H1 (cell line): ENCODE measurements around the gene HSH2D. TPM values are rescaled to one million over a fixed set of nuclear protein-coding genes. Genes with fewer than 3 reads are reported as not detected.

Experiments used
- polyA plus RNA-seq, 7 experiments: library from polyadenylated mRNA; depleted of rRNA in 3 of 7; stranded (reverse) in 5 of 7; unstranded in 2 of 7; fragments of >200 nt in 5 of 7; fragments of 200-250 nt in 2 of 7; gene quantifications; 1 replicate in 5 of 7; 2 replicates in 1 of 7; 4 replicates in 1 of 7; pipeline versions ENCODE4 v1.2.1 to v1.2.3, GENCODE V29; 2011 to 2013; ENCODE audit warnings: missing spikeins in 2 of 7, mixed read lengths in 2 of 7
- total RNA-seq: library from RNA; stranded (reverse); fragmentation: NEBNext Ultra II Directional; extraction: Animal tissue kit (Norgen Biotek cat#: 25700); gene quantifications from 2 replicates; pipeline ENCODE4 v1.2.1, GENCODE V29; 2021
- TF ChIP-seq, protein P1 (sequence below): IDR thresholded peaks from 2 replicates; pipeline ENCODE4 v1.6.1; 2011; ENCODE audit warnings: low read depth, mild to moderate bottlenecking, low read length; ENCODE audit not compliant: insufficient read depth

HSH2D gene
- total and polyA plus RNA-seq, 2 of the 8 experiments (the other 6 are each of a cell fraction or from before 2014, with no cell fraction given): 0.67 to 1.6 TPM

DNA sequence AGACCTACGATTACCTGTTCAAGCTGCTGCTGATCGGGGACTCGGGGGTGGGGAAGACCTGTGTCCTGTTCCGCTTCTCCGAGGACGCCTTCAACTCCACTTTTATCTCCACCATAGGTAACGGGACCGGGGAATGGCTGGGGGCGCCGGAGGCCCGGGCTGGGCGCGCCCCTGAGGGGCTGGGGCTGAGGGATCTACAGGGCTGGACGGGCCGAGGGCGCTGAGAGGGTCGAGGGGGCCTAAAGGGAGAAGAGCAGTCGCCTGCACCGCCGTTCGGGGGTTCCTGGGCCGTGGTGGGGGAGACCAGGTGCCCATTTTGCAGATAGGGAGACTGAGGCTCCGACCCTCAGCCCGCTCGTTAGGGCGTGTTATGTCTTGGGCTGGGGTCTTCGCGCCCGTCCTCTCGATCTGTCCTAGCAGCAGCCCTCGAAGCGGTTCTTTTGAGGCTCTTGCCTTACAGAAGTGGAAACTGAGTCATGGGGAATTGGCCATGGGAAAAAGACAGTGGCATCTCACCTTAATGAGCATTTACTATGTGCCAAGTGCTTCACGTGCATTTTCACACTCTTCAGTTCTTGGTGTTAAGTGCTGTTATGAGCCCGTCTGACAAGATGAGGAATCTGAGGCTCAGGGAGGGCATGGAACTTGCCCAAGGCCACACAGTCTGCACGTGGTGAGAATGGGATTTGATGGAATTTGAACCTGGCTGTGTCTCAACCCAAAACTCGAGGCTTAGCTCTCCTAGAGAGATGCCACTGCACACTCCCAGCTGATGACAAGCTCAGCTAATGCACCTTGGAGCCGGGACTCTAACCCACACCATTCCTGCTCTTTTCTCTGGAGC, 31.4 kb upstream of the HSH2D start (continued):
- TF ChIP-seq, protein P1, sequence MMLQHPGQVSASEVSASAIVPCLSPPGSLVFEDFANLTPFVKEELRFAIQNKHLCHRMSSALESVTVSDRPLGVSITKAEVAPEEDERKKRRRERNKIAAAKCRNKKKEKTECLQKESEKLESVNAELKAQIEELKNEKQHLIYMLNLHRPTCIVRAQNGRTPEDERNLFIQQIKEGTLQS: no peak
